ENCODE measurements around the gene EMX2. TPM values are rescaled to one million over a fixed set of nuclear protein-coding genes. Genes with fewer than 3 reads are reported as not detected.
A peak's percentile ranks its signal among the peaks of the same experiment; 100 is the strongest.

Gene EMX2
- total RNA-seq, 1 experiment from 2014 or later = not detected

DNA sequence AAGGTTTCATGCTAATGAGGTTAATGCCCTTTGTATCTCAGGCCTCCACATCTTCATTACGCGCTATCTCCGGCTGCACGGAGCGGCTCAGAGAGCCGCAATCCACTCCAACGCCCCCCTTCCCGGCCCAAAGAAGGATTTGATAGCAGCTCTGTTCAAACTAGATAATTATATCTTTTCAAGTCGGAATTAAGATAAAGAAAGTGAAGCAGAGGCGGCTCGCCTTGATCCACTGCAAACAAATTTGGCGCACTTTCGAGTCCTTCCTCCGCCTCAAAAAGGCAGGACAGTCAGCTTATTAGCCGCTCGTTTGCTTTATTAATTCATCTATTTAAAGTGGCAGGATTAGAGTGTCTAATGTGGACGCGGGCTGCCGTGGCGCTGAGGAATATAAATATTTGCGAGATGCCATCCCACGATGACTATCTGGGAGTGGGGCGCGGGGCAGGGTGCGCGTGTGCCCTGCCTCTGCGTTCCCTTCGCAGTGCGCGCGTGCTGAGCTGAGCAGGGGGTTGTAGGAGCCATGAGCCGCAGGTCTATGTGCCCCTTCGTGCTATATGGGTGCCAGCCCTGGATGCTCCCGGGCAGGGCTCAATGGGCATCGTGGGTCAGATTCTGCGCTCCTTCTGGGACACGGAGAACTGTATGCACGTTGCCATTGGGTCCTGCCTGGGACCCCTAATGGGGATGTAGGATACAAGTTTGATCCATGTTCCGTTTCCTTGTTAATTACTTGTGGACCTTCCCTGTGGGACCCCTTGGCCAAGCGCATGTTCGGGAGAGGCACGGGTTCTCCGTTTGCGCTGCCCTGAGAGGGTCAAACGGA lies 9.0 kb downstream of the EMX2 start:
- no TSS peak for BruUV-seq (replicated peaks)
- H3K4me1 ChIP-seq (ENCODE audit: insufficient read depth, low read length, poor library complexity, severe bottlenecking) = no peaks in the 10 kb centered on the region
- no peak overlapping the region for H3K4me3 ChIP-seq (ENCODE audit: low read depth, low read length, poor library complexity, severe bottlenecking)
- intact Hi-C loops (cut with micrococcal nuclease; ENCODE audit: unreplicated experiment) = no loop called here
- H3K36me3 ChIP-seq (ENCODE audit: insufficient read depth, low read length, poor library complexity, severe bottlenecking) = no peaks in the 10 kb centered on the region
- POLR2A ChIA-PET (ENCODE audit: low non-redundant PET) = no interaction called here
- TF ChIP-seq CTCF (conservative IDR thresholded peaks at IDR 0.05; ENCODE audit: low read depth, low read length) (no peak), EZH2 (IDR thresholded peaks at IDR 0.05; ENCODE audit: borderline replicate concordance, low read depth, low read length, poor library complexity, severe bottlenecking) (no peak)
- no peak overlapping the region for H3K27ac ChIP-seq (ENCODE audit: low read depth, low read length, poor library complexity, severe bottlenecking)
- no peak for DNase-seq (ENCODE audit: low spot score)
- H3K9me3 ChIP-seq (ENCODE audit: low read depth, low read length, poor library complexity, severe bottlenecking) = no peaks in the 10 kb centered on the region
- CTCF ChIA-PET = interaction anchor here (1.8 kb wide), 1 partner anchor 13 kb away, joined by 7 read pairs; no protein-coding TSS in a partner anchor
- H3K27me3 ChIP-seq (replicated peaks; ENCODE audit: insufficient read depth, low read depth, low read length, poor library complexity) = peaks cover 100% of the 10 kb centered on the region

DNA sequence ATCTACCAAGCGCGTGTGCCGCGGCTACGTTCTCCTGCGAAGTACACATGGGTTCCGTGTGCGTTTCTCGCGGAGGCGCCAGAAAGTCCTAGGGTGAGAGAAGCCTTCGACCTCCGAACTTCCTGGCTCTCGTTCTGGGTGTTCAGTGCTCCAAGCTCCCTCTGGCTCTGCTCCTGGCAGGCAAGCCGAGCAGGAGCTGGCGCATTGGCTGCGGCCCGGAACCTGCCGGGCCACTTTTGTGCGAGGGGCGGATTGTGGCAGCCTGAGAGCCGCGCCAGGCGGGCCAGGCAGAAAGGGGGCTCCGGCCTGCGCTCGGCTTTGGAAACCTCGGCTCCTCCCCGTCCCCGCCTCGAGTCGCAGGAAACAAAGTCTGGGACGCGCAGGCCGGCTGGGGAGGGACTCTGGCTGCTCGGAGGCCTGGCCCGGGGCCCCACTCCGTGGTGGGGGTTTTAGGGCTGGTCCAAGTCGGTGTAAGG lies 9.6 kb downstream of the EMX2 start:
- ChIA-PET CTCF (no interaction called here), POLR2A (ENCODE audit: low non-redundant PET) (no interaction called here)
- Histone ChIP-seq H3K4me1 (ENCODE audit: insufficient read depth, low read length, poor library complexity, severe bottlenecking) (no peaks in the 10 kb centered on the region), H3K4me3 (ENCODE audit: low read depth, low read length, poor library complexity, severe bottlenecking) (no peak overlapping the region), H3K9me3 (ENCODE audit: low read depth, low read length, poor library complexity, severe bottlenecking) (no peaks in the 10 kb centered on the region), H3K27me3 (replicated peaks; ENCODE audit: insufficient read depth, low read depth, low read length, poor library complexity) (peaks cover 98% of the 10 kb centered on the region), H3K27ac (ENCODE audit: low read depth, low read length, poor library complexity, severe bottlenecking) (no peak overlapping the region), H3K36me3 (ENCODE audit: insufficient read depth, low read length, poor library complexity, severe bottlenecking) (no peaks in the 10 kb centered on the region)
- intact Hi-C loops (cut with micrococcal nuclease; ENCODE audit: unreplicated experiment) = no loop called here
- no peak for TF ChIP-seq CTCF (conservative IDR thresholded peaks at IDR 0.05; ENCODE audit: low read depth, low read length)
- TF ChIP-seq EZH2 (IDR thresholded peaks at IDR 0.05; ENCODE audit: borderline replicate concordance, low read depth, low read length, poor library complexity, severe bottlenecking) = peak; percentile 28
- DNase-seq (ENCODE audit: low spot score) = no peak
- no TSS peak for BruUV-seq (replicated peaks)

DNA sequence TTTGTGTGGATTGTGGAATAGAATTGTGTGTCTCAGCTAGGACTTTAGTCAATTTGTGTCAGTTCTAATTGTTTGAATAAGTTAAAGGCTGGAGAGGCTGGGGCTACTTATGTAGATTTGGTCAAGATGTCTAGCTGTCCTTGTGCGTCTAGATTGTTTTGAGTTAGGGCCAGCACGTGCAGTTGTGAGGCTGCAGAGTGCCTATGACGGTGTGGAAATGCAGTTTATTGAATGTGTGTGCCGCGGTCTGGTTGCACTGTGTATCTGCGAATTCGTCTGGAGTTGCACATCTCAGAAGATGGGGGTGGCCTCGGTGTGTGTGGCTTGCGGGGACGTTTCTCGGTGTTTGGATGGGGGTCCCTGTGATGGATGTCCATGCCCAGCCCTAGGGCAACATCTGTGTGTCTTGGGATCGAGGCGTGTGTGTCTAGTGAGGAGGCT lies 10.2 kb downstream of the EMX2 start:
- no peak for DNase-seq (ENCODE audit: low spot score)
- BruUV-seq (replicated peaks) = no TSS peak
- Histone ChIP-seq H3K9me3 (ENCODE audit: low read depth, low read length, poor library complexity, severe bottlenecking) (no peaks in the 10 kb centered on the region), H3K36me3 (ENCODE audit: insufficient read depth, low read length, poor library complexity, severe bottlenecking) (no peaks in the 10 kb centered on the region), H3K4me1 (ENCODE audit: insufficient read depth, low read length, poor library complexity, severe bottlenecking) (no peaks in the 10 kb centered on the region), H3K4me3 (ENCODE audit: low read depth, low read length, poor library complexity, severe bottlenecking) (no peak overlapping the region), H3K27me3 (replicated peaks; ENCODE audit: insufficient read depth, low read depth, low read length, poor library complexity) (peaks cover 93% of the 10 kb centered on the region), H3K27ac (ENCODE audit: low read depth, low read length, poor library complexity, severe bottlenecking) (no peak overlapping the region)
- CTCF ChIA-PET = no interaction called here
- intact Hi-C loops (cut with micrococcal nuclease; ENCODE audit: unreplicated experiment) = no loop called here
- TF ChIP-seq CTCF (conservative IDR thresholded peaks at IDR 0.05; ENCODE audit: low read depth, low read length) (no peak), EZH2 (IDR thresholded peaks at IDR 0.05; ENCODE audit: borderline replicate concordance, low read depth, low read length, poor library complexity, severe bottlenecking) (no peak)
- POLR2A ChIA-PET (ENCODE audit: low non-redundant PET) = no interaction called here
